OCI-LY7 (cell line): Measurements from ENCODE around the gene MPRIP. TPM values are rescaled to one million over a fixed set of nuclear protein-coding genes. Genes with fewer than 3 reads are reported as not detected.

ENCODE experiments used
- BruUV-seq: library from RNA; stranded (reverse); fragments of 400-500 nt; replicated peaks from 2 replicates; lab custom pipeline; 2021; lab: Mats Ljungman, UMichigan
- CTCF ChIA-PET: fragments of 300-600 bp; sonication (Branson Sonifier 250); formaldehyde crosslinking; loops from one replicate; lab custom pipeline; 2022; ENCODE audit warnings: antibody characterized with exemption; ENCODE audit not compliant: unreplicated experiment; lab: Charles Lee
- POLR2A ChIA-PET: fragments of 300-600 bp; sonication (Branson Sonifier 250); formaldehyde crosslinking; loops from one replicate; lab custom pipeline; 2022; ENCODE audit warnings: antibody characterized with exemption; lab: Charles Lee
- DNase-seq: peaks from one replicate; pipeline ENCODE4 v3.0.0-alpha.2; 2015; ENCODE audit warnings: low spot score
- H2AFZ ChIP-seq: fragments of 200-600 bp; sonication (generic), shearing (Covaris generic); 2 replicates; pipeline ENCODE4 v1.6.1; 2014; ENCODE audit warnings: mild to moderate bottlenecking, antibody characterized with exemption, low read length, moderate library complexity
- H3K27ac ChIP-seq: fragments of 200-600 bp; sonication (generic); 2 replicates; pipeline ENCODE4 v1.5.1; 2014; ENCODE audit warnings: mixed run types, low read depth, mild to moderate bottlenecking, moderate library complexity, low read length, inconsistent platforms; ENCODE audit not compliant: poor library complexity, severe bottlenecking
- H3K36me3 ChIP-seq: fragments of 200-600 bp; sonication (generic); 2 replicates; pipeline ENCODE4 v1.6.1; 2014; ENCODE audit warnings: mild to moderate bottlenecking, antibody characterized with exemption, low read length, moderate library complexity, mixed read lengths; ENCODE audit not compliant: insufficient read depth
- H3K4me1 ChIP-seq: fragments of 200-600 bp; sonication (generic); 2 replicates; pipeline ENCODE4 v1.5.1; 2014; ENCODE audit warnings: mild to moderate bottlenecking, low read length; ENCODE audit not compliant: insufficient read depth, poor library complexity, severe bottlenecking
- H3K4me2 ChIP-seq: fragments of 200-600 bp; sonication (generic); 2 replicates; pipeline ENCODE4 v1.6.1; 2014; ENCODE audit warnings: mild to moderate bottlenecking, low read length
- H3K4me3 ChIP-seq: fragments of 200-600 bp; sonication (generic); 2 replicates; pipeline ENCODE4 v1.5.1; 2014; ENCODE audit warnings: mild to moderate bottlenecking, low read depth, low read length; ENCODE audit not compliant: poor library complexity, severe bottlenecking
- H3K79me2 ChIP-seq: fragments of 200-600 bp; sonication (generic); 2 replicates; pipeline ENCODE4 v1.6.1; 2016; ENCODE audit warnings: low read depth, mild to moderate bottlenecking, low read length, moderate library complexity, mixed read lengths; ENCODE audit not compliant: insufficient read depth
- H3K9me2 ChIP-seq: fragments of 200-600 bp; sonication (generic); 2 replicates; pipeline ENCODE4 v1.6.1; 2016; ENCODE audit warnings: mild to moderate bottlenecking, low read length, mixed read lengths; ENCODE audit not compliant: insufficient read depth
- H3K9me3 ChIP-seq: fragments of 200-600 bp; sonication (generic); 2 replicates; pipeline ENCODE4 v1.6.1; 2014; ENCODE audit warnings: mild to moderate bottlenecking, mixed run types, low read length, mixed read lengths
- H4K20me1 ChIP-seq: fragments of 200-600 bp; sonication (generic); 2 replicates; pipeline ENCODE4 v1.6.1; 2014; ENCODE audit warnings: mild to moderate bottlenecking, antibody characterized with exemption, low read length, moderate library complexity, mixed read lengths; ENCODE audit not compliant: insufficient read depth
- CTCF ChIP-seq: fragments of 200-600 bp; sonication (generic); conservative IDR thresholded peaks from 2 replicates; pipeline ENCODE4 v1.5.1; 2014; ENCODE audit warnings: mild to moderate bottlenecking, antibody characterized with exemption, low read length, moderate library complexity, mixed read lengths
- EZH2phosphoT487 ChIP-seq: fragments of 200-600 bp; sonication (generic); IDR thresholded peaks from 2 replicates; pipeline ENCODE4 v1.6.1; 2018; ENCODE audit warnings: low read depth, borderline replicate concordance, mild to moderate bottlenecking, mixed run types, antibody characterized with exemption, low read length, moderate library complexity, mixed read lengths
- intact Hi-C: fragments of 100-400 bp; cut with micrococcal nuclease; formaldehyde crosslinking; loops from one replicate; pipeline ENCODE4 v1.10.0; 2022; ENCODE audit not compliant: unreplicated experiment
- total RNA-seq, 2 experiments: library from RNA; depleted of rRNA in 1 of 2; stranded (reverse); fragments of >200 nt in 1 of 2; shearing (Covaris generic) in 1 of 2; gene quantifications; 2 replicates each; pipeline ENCODE4 v1.2.3, GENCODE V29; 2014 to 2022

The MPRIP gene
- total RNA-seq, 2 experiments from 2014 or later = 73.3 to 109 TPM

- H3K9me2 ChIP-seq = no peaks in the 10 kb centered on the region
- BruUV-seq = no TSS peak
- no peaks in the 10 kb centered on the region for H3K4me1 ChIP-seq
- no peak overlapping the region for H3K4me3 ChIP-seq
- POLR2A ChIA-PET = interaction anchor here (0.5 kb wide), 1 partner anchor 162 kb away, joined by 6 read pairs; no protein-coding TSS in a partner anchor
- CTCF ChIA-PET = no interaction called here
- H2AFZ ChIP-seq = no peak overlapping the region
- intact Hi-C loops = no loop called here
- no peaks in the 10 kb centered on the region; the same call in 1 of the 2 replicates for H4K20me1 ChIP-seq
- no peak for DNase-seq
- H3K79me2 ChIP-seq = no peaks in the 10 kb centered on the region
- no peak for TF ChIP-seq CTCF
- no peak for TF ChIP-seq EZH2phosphoT487
- no peaks in the 10 kb centered on the region for H3K9me3 ChIP-seq
- no peak overlapping the region for H3K4me2 ChIP-seq
- peaks cover 48% of the 10 kb centered on the region; the same call in 1 of the 2 replicates for H3K36me3 ChIP-seq
- no peak overlapping the region for H3K27ac ChIP-seq
These were observed 179.1 kb downstream of the MPRIP start for GRCh38 chr17:17221329-17221728.

- no peak for DNase-seq
- no peaks in the 10 kb centered on the region for H3K79me2 ChIP-seq
- TF ChIP-seq CTCF (no peak), EZH2phosphoT487 (no peak)
- no peak overlapping the region for H3K27ac ChIP-seq
- H2AFZ ChIP-seq = no peak overlapping the region
- peaks cover 49% of the 10 kb centered on the region; the same call in 1 of the 2 replicates for H3K36me3 ChIP-seq
- H3K4me2 ChIP-seq = no peak overlapping the region
- no peaks in the 10 kb centered on the region; the same call in 1 of the 2 replicates for H4K20me1 ChIP-seq
- ChIA-PET CTCF (interaction anchor here (0.5 kb wide), 1 partner anchor 9 kb away, joined by 4 read pairs; no protein-coding TSS in a partner anchor), POLR2A (no interaction called here)
- H3K9me3 ChIP-seq = no peaks in the 10 kb centered on the region
- intact Hi-C loops = no loop called here
- H3K4me3 ChIP-seq = no peak overlapping the region
- no peaks in the 10 kb centered on the region for H3K9me2 ChIP-seq
- H3K4me1 ChIP-seq = no peaks in the 10 kb centered on the region
- BruUV-seq = no TSS peak
These were observed 181.5 kb downstream of the MPRIP start for GRCh38 chr17:17223736-17224135.

GRCh38 chr17:17224137-17224536 is 181.9 kb downstream of the MPRIP start:
- no TSS peak for BruUV-seq
- no peaks in the 10 kb centered on the region for H3K9me3 ChIP-seq
- TF ChIP-seq CTCF = no peak
- TF ChIP-seq EZH2phosphoT487 = no peak
- no peak overlapping the region for H3K4me3 ChIP-seq
- ChIA-PET POLR2A (no interaction called here), CTCF (interaction anchor here (0.5 kb wide), 1 partner anchor 9 kb away, joined by 4 read pairs; no protein-coding TSS in a partner anchor)
- peaks cover 48% of the 10 kb centered on the region; the same call in 1 of the 2 replicates for H3K36me3 ChIP-seq
- H3K4me1 ChIP-seq = no peaks in the 10 kb centered on the region
- intact Hi-C loops = no loop called here
- H2AFZ ChIP-seq = no peak overlapping the region
- H3K79me2 ChIP-seq = no peaks in the 10 kb centered on the region
- no peak overlapping the region for H3K4me2 ChIP-seq
- H3K9me2 ChIP-seq = no peaks in the 10 kb centered on the region
- DNase-seq = no peak
- H4K20me1 ChIP-seq = no peaks in the 10 kb centered on the region; the same call in 1 of the 2 replicates
- H3K27ac ChIP-seq = no peak overlapping the region
